Astrocyte (in vitro differentiated cells and primary cell): ENCODE data around the gene PLXDC2. TPM values are rescaled to one million over a fixed set of nuclear protein-coding genes. Genes with fewer than 3 reads are reported as not detected.
A peak's percentile ranks its signal among the peaks of the same experiment; 100 is the strongest.

Source experiments
- DNase-seq: peaks from one replicate; pipeline ENCODE4 v3.0.0-alpha.2; 2010; ENCODE audit warnings: low read depth
- FAIRE-seq: peaks from 2 replicates; lab custom pipeline; 2011; peaks lifted over from hg19 to GRCh38; lab: Jason Lieb, UNC
- H2AFZ ChIP-seq: 2 replicates; pipeline ENCODE4 v1.6.0; 2012; ENCODE audit warnings: low read depth, low read length, inconsistent platforms
- H3K27ac ChIP-seq: 2 replicates; pipeline ENCODE4 v1.5.1; 2011; ENCODE audit warnings: low read depth, low read length, inconsistent platforms
- H3K27me3 ChIP-seq: 2 replicates; pipeline ENCODE4 v1.6.0; 2011; ENCODE audit warnings: low read length, inconsistent platforms; ENCODE audit not compliant: insufficient read depth
- H3K36me3 ChIP-seq: 2 replicates; pipeline ENCODE4 v1.5.1; 2011; ENCODE audit warnings: low read length, inconsistent platforms; ENCODE audit not compliant: insufficient read depth
- H3K4me1 ChIP-seq: 2 replicates; pipeline ENCODE4 v1.5.1; 2011; ENCODE audit warnings: low read length, inconsistent platforms; ENCODE audit not compliant: insufficient read depth
- H3K4me2 ChIP-seq: 2 replicates; pipeline ENCODE4 v1.6.0; 2012; ENCODE audit warnings: low read length, inconsistent platforms
- H3K4me3 ChIP-seq: 2 replicates; pipeline ENCODE4 v1.5.1; 2011; ENCODE audit warnings: low read depth, mild to moderate bottlenecking, low read length, inconsistent platforms; ENCODE audit not compliant: insufficient read depth
- H3K79me2 ChIP-seq: 2 replicates; pipeline ENCODE4 v1.6.0; 2012; ENCODE audit warnings: mild to moderate bottlenecking, low read length, inconsistent platforms; ENCODE audit not compliant: insufficient read depth
- H3K9ac ChIP-seq: 2 replicates; pipeline ENCODE4 v1.6.0; 2012; ENCODE audit warnings: mild to moderate bottlenecking, low read length, inconsistent platforms
- H3K9me3 ChIP-seq: 2 replicates; pipeline ENCODE4 v1.5.1; 2012; ENCODE audit warnings: low read depth, mild to moderate bottlenecking, low read length, inconsistent platforms; ENCODE audit not compliant: insufficient read depth
- H4K20me1 ChIP-seq: 2 replicates; pipeline ENCODE4 v1.6.0; 2012; ENCODE audit warnings: low read length, inconsistent platforms; ENCODE audit not compliant: insufficient read depth
- H3K27ac Mint-ChIP-seq: one replicate; pipeline ENCODE4 v1.8.0; 2021; ENCODE audit warnings: mild to moderate bottlenecking, mixed read lengths; ENCODE audit not compliant: unreplicated experiment
- H3K27me3 Mint-ChIP-seq: one replicate; pipeline ENCODE4 v1.8.0; 2021; ENCODE audit warnings: low read depth, mixed read lengths; ENCODE audit not compliant: unreplicated experiment
- H3K36me3 Mint-ChIP-seq: one replicate; pipeline ENCODE4 v1.8.0; 2021; ENCODE audit warnings: low read depth, mixed read lengths; ENCODE audit not compliant: unreplicated experiment
- H3K4me1 Mint-ChIP-seq: one replicate; pipeline ENCODE4 v1.8.0; 2021; ENCODE audit warnings: low read depth, mixed read lengths; ENCODE audit not compliant: unreplicated experiment
- H3K4me3 Mint-ChIP-seq: one replicate; pipeline ENCODE4 v1.8.0; 2021; ENCODE audit warnings: mild to moderate bottlenecking, moderate library complexity, mixed read lengths; ENCODE audit not compliant: unreplicated experiment
- H3K9me3 Mint-ChIP-seq: one replicate; pipeline ENCODE4 v1.8.0; 2021; ENCODE audit warnings: mild to moderate bottlenecking, mixed read lengths; ENCODE audit not compliant: unreplicated experiment
- EZH2 ChIP-seq: IDR thresholded peaks from 2 replicates; pipeline ENCODE4 v1.6.1; 2012; ENCODE audit warnings: mild to moderate bottlenecking, low read length, inconsistent platforms; ENCODE audit not compliant: insufficient read depth
- total RNA-seq: library from RNA; stranded (reverse); gene quantifications from 2 replicates; pipeline ENCODE4 v1.2.1, GENCODE V29; 2021
- TF ChIP-seq, protein P1 (sequence below): IDR thresholded peaks from 2 replicates; pipeline ENCODE4 v1.5.1; 2011; ENCODE audit warnings: low read depth, mild to moderate bottlenecking, inconsistent platforms, low read length, moderate library complexity; ENCODE audit not compliant: insufficient read depth

PLXDC2 gene
- total RNA-seq, 1 donor from 2014 or later: 36.1 TPM

DNA sequence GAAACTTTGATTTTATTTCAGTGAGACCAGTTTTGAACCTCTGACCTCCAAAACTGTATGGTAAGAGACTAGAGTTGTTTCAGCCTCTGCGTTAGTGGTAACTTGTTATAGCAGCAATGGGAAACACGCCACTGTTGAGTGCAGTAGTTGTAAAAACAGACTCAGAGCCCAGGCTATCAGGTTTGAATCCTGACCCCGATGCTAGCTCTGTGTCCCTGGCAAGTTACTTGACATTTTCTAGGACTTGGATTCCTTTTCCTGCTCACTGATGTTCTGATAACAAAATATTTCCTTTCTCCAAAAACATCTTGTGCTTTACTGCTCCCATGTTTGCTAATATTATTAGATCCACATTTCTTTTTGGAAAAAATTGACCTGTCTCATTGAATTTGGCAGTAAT lies 131.0 kb downstream of the PLXDC2 start:
- no peak overlapping the region for H3K27ac ChIP-seq
- H3K4me1 Mint-ChIP-seq: peaks cover 3% of the 10 kb centered on the region
- no peak for FAIRE-seq

GRCh38 chr10:19947656-19948055 lies 131.4 kb downstream of the PLXDC2 start:
- no peaks in the 10 kb centered on the region for H3K27me3 Mint-ChIP-seq
- H3K79me2 ChIP-seq: no peaks in the 10 kb centered on the region
- H3K36me3 Mint-ChIP-seq: peaks cover 2% of the 10 kb centered on the region
- H4K20me1 ChIP-seq: no peaks in the 10 kb centered on the region
- no peaks in the 10 kb centered on the region for H3K27me3 ChIP-seq
- H3K4me3 Mint-ChIP-seq: no peak overlapping the region
- peaks cover 1% of the 10 kb centered on the region for H3K9me3 Mint-ChIP-seq
- no peak overlapping the region for H3K27ac Mint-ChIP-seq
- TF ChIP-seq EZH2: no peak
- TF ChIP-seq, protein P1, sequence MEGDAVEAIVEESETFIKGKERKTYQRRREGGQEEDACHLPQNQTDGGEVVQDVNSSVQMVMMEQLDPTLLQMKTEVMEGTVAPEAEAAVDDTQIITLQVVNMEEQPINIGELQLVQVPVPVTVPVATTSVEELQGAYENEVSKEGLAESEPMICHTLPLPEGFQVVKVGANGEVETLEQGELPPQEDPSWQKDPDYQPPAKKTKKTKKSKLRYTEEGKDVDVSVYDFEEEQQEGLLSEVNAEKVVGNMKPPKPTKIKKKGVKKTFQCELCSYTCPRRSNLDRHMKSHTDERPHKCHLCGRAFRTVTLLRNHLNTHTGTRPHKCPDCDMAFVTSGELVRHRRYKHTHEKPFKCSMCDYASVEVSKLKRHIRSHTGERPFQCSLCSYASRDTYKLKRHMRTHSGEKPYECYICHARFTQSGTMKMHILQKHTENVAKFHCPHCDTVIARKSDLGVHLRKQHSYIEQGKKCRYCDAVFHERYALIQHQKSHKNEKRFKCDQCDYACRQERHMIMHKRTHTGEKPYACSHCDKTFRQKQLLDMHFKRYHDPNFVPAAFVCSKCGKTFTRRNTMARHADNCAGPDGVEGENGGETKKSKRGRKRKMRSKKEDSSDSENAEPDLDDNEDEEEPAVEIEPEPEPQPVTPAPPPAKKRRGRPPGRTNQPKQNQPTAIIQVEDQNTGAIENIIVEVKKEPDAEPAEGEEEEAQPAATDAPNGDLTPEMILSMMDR: no peak
- H3K4me2 ChIP-seq: no peak overlapping the region
- no peaks in the 10 kb centered on the region for H3K4me1 ChIP-seq
- H2AFZ ChIP-seq: no peak overlapping the region
- H3K4me1 Mint-ChIP-seq: peaks cover 6% of the 10 kb centered on the region
- no peak for DNase-seq
- FAIRE-seq: no peak
- H3K36me3 ChIP-seq: no peaks in the 10 kb centered on the region
- H3K27ac ChIP-seq: no peak overlapping the region
- H3K9me3 ChIP-seq: no peaks in the 10 kb centered on the region
- no peak overlapping the region for H3K4me3 ChIP-seq
- no peak overlapping the region for H3K9ac ChIP-seq

More for the DNA sequence above, 131.0 kb downstream of the PLXDC2 start:
- Mint-ChIP-seq H3K4me3 (no peak overlapping the region), H3K36me3 (peaks cover 2% of the 10 kb centered on the region), H3K27me3 (no peaks in the 10 kb centered on the region), H3K27ac (no peak overlapping the region), H3K9me3 (peaks cover 1% of the 10 kb centered on the region)
- Histone ChIP-seq H3K9ac (no peak overlapping the region), H3K36me3 (no peaks in the 10 kb centered on the region), H3K79me2 (no peaks in the 10 kb centered on the region), H3K4me2 (no peak overlapping the region), H3K9me3 (no peaks in the 10 kb centered on the region), H3K4me3 (no peak overlapping the region), H2AFZ (no peak overlapping the region), H3K4me1 (no peaks in the 10 kb centered on the region), H3K27me3 (no peaks in the 10 kb centered on the region), H4K20me1 (no peaks in the 10 kb centered on the region)
- no peak for DNase-seq
- TF ChIP-seq EZH2: no peak
- TF ChIP-seq, protein P1: no peak

GRCh38 chr10:19952224-19953010 lies 136.2 kb downstream of the PLXDC2 start:
- Mint-ChIP-seq H3K4me3 (no peak overlapping the region), H3K36me3 (no peaks in the 10 kb centered on the region), H3K27me3 (no peaks in the 10 kb centered on the region), H3K4me1 (peaks cover 9% of the 10 kb centered on the region), H3K9me3 (peaks cover 1% of the 10 kb centered on the region), H3K27ac (peak overlapping the region; percentile 44)
- Histone ChIP-seq H3K27me3 (no peaks in the 10 kb centered on the region), H2AFZ (no peak overlapping the region), H3K9ac (no peak overlapping the region), H4K20me1 (no peaks in the 10 kb centered on the region), H3K4me3 (no peak overlapping the region), H3K4me2 (no peak overlapping the region), H3K4me1 (no peaks in the 10 kb centered on the region), H3K9me3 (no peaks in the 10 kb centered on the region), H3K27ac (no peak overlapping the region), H3K36me3 (no peaks in the 10 kb centered on the region), H3K79me2 (no peaks in the 10 kb centered on the region)
- DNase-seq (peak; percentile 30), FAIRE-seq (no peak)
- TF ChIP-seq, protein P1: no peak
- no peak for TF ChIP-seq EZH2
